ENCODE results near the gene TPSD1.

DNA sequence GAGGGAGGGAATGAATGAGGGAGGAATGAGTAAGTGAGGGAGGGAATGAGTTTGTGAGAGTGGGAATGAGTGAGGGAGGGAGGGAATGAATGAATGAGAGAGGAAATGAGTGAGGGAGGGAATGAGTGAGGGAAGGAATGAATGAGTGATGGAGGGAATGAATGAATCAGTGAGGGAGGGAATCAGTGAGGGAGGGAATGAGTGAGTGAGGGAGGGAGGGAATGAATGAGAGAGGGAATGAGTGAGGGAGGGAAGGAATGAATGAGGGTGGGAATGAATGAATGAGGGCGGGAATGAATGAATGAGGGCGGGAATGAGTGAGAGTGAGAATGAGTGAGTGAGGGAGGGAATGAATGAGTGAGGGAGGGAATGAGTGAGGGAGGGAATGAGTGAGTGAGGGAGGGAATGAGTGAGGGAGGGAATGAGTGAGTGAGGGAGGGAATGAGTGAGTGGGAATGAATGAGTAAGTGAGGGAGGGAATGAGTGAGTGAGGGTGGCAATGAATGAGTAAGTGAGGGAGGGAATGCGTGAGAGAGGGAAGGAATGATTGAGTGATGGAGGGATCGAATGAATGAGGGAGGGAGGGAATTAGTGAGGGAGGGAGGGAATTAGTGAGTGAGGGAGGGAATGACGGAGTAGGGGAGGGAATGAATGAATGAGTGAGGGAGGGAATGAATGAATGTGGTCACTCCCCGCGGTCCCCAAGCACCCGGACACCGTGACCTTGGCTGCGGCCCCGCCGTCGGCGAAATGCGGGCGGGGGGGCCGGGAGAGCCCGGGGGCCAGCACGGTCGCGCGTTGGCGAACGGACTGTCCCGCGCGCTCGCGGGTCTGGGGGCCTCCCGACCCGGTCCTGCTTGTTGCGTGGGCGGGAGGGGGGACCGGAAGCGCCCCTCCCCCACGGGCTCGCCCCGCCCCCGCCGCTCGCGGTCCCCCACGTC lies 52.4 kb downstream of the TPSD1 start:
- TF ChIP-seq, protein P1, sequence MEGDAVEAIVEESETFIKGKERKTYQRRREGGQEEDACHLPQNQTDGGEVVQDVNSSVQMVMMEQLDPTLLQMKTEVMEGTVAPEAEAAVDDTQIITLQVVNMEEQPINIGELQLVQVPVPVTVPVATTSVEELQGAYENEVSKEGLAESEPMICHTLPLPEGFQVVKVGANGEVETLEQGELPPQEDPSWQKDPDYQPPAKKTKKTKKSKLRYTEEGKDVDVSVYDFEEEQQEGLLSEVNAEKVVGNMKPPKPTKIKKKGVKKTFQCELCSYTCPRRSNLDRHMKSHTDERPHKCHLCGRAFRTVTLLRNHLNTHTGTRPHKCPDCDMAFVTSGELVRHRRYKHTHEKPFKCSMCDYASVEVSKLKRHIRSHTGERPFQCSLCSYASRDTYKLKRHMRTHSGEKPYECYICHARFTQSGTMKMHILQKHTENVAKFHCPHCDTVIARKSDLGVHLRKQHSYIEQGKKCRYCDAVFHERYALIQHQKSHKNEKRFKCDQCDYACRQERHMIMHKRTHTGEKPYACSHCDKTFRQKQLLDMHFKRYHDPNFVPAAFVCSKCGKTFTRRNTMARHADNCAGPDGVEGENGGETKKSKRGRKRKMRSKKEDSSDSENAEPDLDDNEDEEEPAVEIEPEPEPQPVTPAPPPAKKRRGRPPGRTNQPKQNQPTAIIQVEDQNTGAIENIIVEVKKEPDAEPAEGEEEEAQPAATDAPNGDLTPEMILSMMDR (conservative IDR thresholded peaks at IDR 0.05; ENCODE audit: low read depth, low read length) = no peak
- TF ChIP-seq EZH2 (IDR thresholded peaks at IDR 0.05; ENCODE audit: low read length, unreplicated experiment) = no peak
- TF ChIP-seq EZH2phosphoT487 (IDR thresholded peaks at IDR 0.05; ENCODE audit: borderline replicate concordance, low read length) = no peak
